Measurements from ENCODE around the gene SLC47A1.
"Not testable (repeated sequence)": the region's sequence is repeated elsewhere in the genome, so short reads cannot be mapped to it uniquely, and the experiment has no call there.

SLC47A1 gene

GRCh38 chr17:19558946-19559345 lies 25.3 kb downstream of the SLC47A1 start:
- DNase-seq, result no peak

- no peak for DNase-seq
Measured at GRCh38 chr17:19561697-19562318, 28.2 kb downstream of the SLC47A1 start.

- DNase-seq, result no peak
Measured at GRCh38 chr17:19565817-19566575, 32.3 kb downstream of the SLC47A1 start.

GRCh38 chr17:19567216-19568015 lies 33.8 kb downstream of the SLC47A1 start:
- no peak for DNase-seq

GRCh38 chr17:19568016-19568350 lies 34.3 kb downstream of the SLC47A1 start:
- DNase-seq, result no peak

GRCh38 chr17:19569785-19570543 lies 36.3 kb downstream of the SLC47A1 start:
- no peak for DNase-seq

GRCh38 chr17:19570544-19571062 lies 36.9 kb downstream of the SLC47A1 start:
- no peak for DNase-seq

- no peak for DNase-seq
Measured at GRCh38 chr17:19573075-19573474, 39.4 kb downstream of the SLC47A1 start.

- peak; percentile 20 for DNase-seq
Measured at GRCh38 chr17:19574956-19575355, 41.3 kb downstream of the SLC47A1 start.

- DNase-seq, result peak; percentile 31
Measured at GRCh38 chr17:19578545-19578944, 44.9 kb downstream of the SLC47A1 start.

GRCh38 chr17:19579192-19579761 lies 45.6 kb downstream of the SLC47A1 start:
- peak; percentile 61 for DNase-seq

- peak; percentile 75 for DNase-seq
Measured at GRCh38 chr17:19579867-19580565, 46.4 kb downstream of the SLC47A1 start.

GRCh38 chr17:19580566-19580920 lies 46.9 kb downstream of the SLC47A1 start:
- DNase-seq, result not testable (repeated sequence)

- DNase-seq, result not testable (repeated sequence)
Measured at GRCh38 chr17:19582152-19582551, 48.5 kb downstream of the SLC47A1 start.

- DNase-seq, result no peak
Measured at GRCh38 chr17:19583871-19584270, 50.2 kb downstream of the SLC47A1 start.

GRCh38 chr17:19590451-19590850 lies 56.8 kb downstream of the SLC47A1 start:
- DNase-seq, result no peak

GRCh38 chr17:19590912-19591551 lies 57.4 kb downstream of the SLC47A1 start:
- DNase-seq, result no peak

GRCh38 chr17:19592316-19592715 lies 58.7 kb downstream of the SLC47A1 start:
- no peak for DNase-seq

GRCh38 chr17:19596869-19597268 lies 63.2 kb downstream of the SLC47A1 start:
- DNase-seq, result no peak

GRCh38 chr17:19610311-19610710 lies 76.7 kb downstream of the SLC47A1 start:
- DNase-seq, result no peak

- no peak for DNase-seq
Measured at GRCh38 chr17:19610879-19611278, 77.2 kb downstream of the SLC47A1 start.
